ENCODE results near the gene DBN1.

The DBN1 gene

DNA sequence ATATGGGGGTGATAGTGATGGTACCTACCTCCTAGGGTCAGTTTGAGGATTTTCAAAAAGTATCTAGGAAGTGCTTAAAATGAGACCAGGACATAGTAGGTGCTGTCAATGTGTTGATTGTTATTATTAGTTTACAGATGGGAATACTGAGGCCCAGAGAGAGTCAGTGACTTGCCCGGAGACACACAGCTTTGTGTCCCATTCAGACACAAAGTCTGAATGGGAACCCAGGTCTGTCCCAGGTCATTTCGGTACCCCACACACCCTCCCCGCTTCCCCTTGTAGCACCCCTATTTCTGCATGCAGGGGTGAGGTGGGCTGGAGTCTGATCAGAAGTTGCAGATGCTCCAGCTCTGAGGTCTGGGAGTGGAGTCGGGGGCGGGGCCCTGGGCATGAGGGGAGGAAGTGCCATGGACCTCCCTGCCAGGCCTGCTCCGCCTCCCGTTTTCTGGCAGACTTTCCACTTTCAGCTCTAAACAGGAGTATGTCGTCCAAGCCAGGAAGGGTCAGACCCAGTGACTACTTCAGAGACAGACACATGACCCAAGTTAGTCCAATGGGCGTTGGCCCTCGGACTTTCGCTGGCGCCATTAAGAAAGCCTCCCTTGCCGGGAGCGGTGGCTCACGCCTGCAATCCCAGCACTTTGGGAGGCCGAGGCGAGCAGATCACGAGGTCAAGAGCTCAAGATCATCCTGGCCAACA, 3.2 kb upstream of the DBN1 start:
- no peak for DNase-seq (ENCODE audit: low read depth)
- TF ChIP-seq, protein P1, sequence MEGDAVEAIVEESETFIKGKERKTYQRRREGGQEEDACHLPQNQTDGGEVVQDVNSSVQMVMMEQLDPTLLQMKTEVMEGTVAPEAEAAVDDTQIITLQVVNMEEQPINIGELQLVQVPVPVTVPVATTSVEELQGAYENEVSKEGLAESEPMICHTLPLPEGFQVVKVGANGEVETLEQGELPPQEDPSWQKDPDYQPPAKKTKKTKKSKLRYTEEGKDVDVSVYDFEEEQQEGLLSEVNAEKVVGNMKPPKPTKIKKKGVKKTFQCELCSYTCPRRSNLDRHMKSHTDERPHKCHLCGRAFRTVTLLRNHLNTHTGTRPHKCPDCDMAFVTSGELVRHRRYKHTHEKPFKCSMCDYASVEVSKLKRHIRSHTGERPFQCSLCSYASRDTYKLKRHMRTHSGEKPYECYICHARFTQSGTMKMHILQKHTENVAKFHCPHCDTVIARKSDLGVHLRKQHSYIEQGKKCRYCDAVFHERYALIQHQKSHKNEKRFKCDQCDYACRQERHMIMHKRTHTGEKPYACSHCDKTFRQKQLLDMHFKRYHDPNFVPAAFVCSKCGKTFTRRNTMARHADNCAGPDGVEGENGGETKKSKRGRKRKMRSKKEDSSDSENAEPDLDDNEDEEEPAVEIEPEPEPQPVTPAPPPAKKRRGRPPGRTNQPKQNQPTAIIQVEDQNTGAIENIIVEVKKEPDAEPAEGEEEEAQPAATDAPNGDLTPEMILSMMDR (IDR thresholded peaks at IDR 0.05; ENCODE audit: low read depth, low read length, missing control alignments), result no peak
- no peak overlapping the region for H3K4me3 ChIP-seq (ENCODE audit: low read depth, low read length)

DNA sequence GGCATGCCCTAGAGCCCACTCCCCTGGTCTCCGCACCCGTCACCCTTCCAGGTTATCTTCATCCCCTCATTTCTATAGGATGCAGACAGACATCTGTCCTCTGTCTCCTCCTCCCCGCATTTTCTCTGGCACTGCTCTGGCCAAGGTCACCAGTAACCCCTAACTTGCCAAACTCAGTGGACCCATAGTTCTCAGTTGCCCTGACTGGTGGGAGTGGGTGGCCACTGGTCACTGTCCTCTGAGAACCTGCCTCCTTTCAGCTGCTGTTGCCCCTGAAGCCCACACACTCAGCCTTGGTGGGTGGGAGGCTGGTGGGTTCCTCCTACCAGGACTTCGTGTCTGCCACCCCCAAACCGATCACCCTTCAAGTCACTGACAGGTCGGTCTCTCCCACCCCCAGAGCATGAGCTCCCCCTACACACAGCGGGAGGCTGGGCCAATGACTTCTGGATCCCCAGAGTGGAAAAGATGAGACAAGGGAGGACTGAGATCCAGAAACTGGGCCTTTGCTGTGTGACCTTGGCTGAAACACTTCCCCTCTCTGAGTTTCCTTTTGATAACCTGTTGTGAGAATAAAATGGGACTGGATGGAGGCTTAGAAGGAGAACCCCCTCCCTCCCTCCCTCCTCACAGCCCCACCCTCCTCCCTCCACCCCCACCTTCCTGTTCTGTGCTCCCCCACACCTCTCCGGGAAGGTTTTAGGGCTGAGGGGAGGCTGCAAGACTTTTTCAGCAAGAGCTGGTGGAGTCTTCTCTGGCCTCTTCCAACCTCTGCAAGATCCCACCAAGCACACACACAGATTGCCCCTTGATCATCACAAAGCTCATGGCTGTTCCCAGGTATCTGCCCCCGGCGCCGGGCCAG, 2.4 kb upstream of the DBN1 start:
- no peak overlapping the region for H3K4me3 ChIP-seq (ENCODE audit: low read depth, low read length)
- TF ChIP-seq, protein P1 (IDR thresholded peaks at IDR 0.05; ENCODE audit: low read depth, low read length, missing control alignments), result no peak
- DNase-seq (ENCODE audit: low read depth), result no peak

DNA sequence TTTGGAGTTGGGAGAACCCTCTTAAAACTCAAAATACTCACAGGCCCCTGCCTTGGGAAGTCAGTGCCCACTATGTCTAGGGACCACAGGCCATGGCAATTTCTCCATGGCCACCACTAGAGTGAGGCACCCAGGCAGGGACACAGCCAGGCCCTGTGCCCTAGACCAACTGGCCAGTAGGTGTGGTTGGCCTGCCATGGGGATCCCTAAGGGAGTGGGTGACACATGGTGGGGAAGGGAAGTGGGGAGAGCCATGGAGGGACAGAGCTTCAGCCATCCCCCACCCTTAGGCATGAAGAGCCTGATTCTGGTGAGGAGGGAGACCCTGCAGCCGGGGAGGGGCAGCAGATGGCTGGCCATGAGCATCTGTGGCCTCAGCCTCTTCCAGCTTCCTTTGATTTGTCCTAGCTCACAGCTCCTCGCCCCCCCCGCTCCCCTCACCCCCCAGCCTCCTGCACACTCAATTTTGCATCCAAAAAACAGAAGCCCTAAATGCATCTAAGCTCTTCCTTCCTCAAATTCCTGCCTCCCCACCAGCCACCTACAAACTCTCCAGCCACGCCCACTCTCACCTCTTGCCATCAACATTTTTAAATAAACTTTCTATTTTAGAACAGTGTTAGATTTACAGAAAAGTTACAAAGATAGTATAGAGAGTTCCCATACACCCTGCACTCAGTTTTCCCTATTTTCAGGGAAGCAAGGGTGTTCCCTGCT, 1.6 kb upstream of the DBN1 start:
- no peak overlapping the region for H3K4me3 ChIP-seq (ENCODE audit: low read depth, low read length)
- DNase-seq (ENCODE audit: low read depth), result no peak
- TF ChIP-seq, protein P1 (IDR thresholded peaks at IDR 0.05; ENCODE audit: low read depth, low read length, missing control alignments), result no peak

DNA sequence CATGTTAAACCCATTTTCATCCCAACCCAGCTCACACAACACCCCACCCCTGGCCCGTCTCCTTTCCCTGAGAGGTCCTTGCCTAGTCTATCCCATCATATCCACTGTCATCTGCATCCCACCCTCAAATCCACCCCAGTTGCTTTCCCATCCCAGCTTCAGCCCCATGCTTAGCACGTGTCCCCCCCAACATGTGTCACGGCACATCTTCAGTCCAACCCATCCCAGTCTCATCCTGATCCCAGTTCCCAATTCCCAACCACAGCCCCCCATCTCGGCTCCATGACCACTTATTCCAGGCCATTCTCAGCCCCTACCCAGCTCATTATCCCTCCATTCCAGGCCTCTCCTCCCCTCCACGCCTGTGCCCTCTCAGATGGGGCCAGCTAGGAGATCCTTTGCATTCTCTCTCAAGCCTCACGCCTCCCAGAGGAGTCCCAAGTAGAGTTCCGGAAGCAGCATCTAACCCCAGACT, 605 bp upstream of the DBN1 start:
- TF ChIP-seq, protein P1 (IDR thresholded peaks at IDR 0.05; ENCODE audit: low read depth, low read length, missing control alignments), result no peak
- DNase-seq (ENCODE audit: low read depth), result no peak
- no peak overlapping the region for H3K4me3 ChIP-seq (ENCODE audit: low read depth, low read length)

DNA sequence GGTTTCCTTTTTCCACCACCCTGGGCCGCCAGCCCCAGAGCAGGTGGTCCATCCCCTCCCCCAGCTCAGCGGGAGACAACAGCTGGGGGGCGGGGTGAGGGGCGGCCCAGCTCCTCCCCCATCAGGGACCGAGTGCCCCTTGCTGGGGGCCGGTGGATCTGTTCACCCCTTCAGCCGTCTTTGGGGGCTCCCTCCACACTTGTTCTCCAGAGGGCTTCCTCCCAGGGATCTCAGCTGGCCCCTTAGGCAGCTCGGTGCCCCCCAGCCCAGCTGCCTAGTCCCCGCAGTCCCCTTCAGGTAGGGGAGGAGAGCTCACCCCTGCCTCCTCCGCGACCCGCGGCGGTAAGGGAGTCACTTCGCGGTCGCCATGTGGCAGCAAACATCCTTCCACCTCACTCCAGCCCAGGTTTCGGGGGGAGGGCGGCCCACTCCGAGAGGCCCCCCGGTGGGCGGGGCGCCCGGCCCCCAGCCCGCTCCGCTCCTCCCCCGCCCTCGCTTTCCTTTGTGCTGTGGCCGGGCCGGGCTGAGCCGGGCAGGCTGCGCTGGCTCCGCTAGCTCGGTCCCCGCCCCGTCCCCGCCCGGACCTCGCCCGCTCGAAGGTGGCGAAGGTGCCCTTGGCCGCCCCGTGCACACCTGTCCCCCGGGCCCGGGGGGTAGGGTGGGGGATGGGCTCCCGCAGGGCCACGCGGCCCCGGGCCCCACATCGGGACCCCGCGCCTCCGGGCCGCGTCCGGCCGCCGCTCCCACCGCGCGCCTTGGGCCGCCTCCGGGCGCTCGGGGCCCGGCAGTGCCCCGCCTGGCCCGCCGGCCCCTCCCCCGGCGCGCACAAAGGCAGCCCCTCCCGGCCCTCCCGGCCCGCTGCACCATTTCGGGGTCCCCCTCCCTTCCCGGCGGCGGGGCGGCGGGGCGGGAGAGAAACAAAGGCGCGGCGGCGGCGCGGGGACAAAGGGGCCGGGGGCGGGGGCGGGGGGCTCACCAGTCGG, 683 bp downstream of the DBN1 start:
- peak overlapping the region; percentile 49 for H3K4me3 ChIP-seq (ENCODE audit: low read depth, low read length)
- DNase-seq (ENCODE audit: low read depth), result no peak
- TF ChIP-seq, protein P1 (IDR thresholded peaks at IDR 0.05; ENCODE audit: low read depth, low read length, missing control alignments), result no peak
